Natural killer cell (primary cell): ENCODE measurements around the gene ADAMTS18. TPM values are rescaled to one million over a fixed set of nuclear protein-coding genes. Genes with fewer than 3 reads are reported as not detected.

Experiments
- ATAC-seq, 3 donors: fragments of 150-1000 bp in 2 of 3; fragments of 200-7000 bp in 1 of 3; cut with Tn5 transposase; 1 replicate in 1 of 3; 2 replicates in 2 of 3; pipeline ENCODE4 v1.10.0; 2021; ENCODE audit warnings: mild to moderate bottlenecking in 2 of 3, moderate library complexity in 2 of 3
- DNase-seq, 2 donors: peaks; one replicate each; pipeline versions ENCODE4 v3.0.0 to v3.0.0-alpha.2; 2013 to 2021; ENCODE audit warnings: mixed read lengths in 1 of 2
- H3K27ac ChIP-seq: one replicate; pipeline ENCODE4 v1.5.1; 2013; ENCODE audit warnings: mild to moderate bottlenecking, low read length
- H3K27me3 ChIP-seq: one replicate; pipeline ENCODE4 v1.6.1; 2013; ENCODE audit warnings: low read length; ENCODE audit not compliant: control insufficient read depth, insufficient read depth
- H3K36me3 ChIP-seq: one replicate; pipeline ENCODE4 v1.6.1; 2013; ENCODE audit warnings: low read length; ENCODE audit not compliant: control insufficient read depth, insufficient read depth
- H3K4me1 ChIP-seq: one replicate; pipeline ENCODE4 v1.6.1; 2013; ENCODE audit warnings: low read length; ENCODE audit not compliant: control insufficient read depth, insufficient read depth
- H3K4me3 ChIP-seq: one replicate; pipeline ENCODE4 v1.5.1; 2013; ENCODE audit warnings: low read length
- H3K9me3 ChIP-seq: one replicate; pipeline ENCODE4 v1.6.1; 2013; ENCODE audit warnings: low read length; ENCODE audit not compliant: control insufficient read depth, insufficient read depth
- H3K27ac Mint-ChIP-seq, 2 donors: one replicate each; pipeline ENCODE4 v1.8.0; 2022; ENCODE audit warnings: mild to moderate bottlenecking in 2 of 2, mixed read lengths in 2 of 2, moderate library complexity in 1 of 2
- H3K27me3 Mint-ChIP-seq, 2 donors: one replicate each; pipeline ENCODE4 v1.8.0; 2022; ENCODE audit warnings: low read depth in 2 of 2, mixed read lengths in 2 of 2
- H3K36me3 Mint-ChIP-seq: one replicate; pipeline ENCODE4 v1.8.0; 2022; ENCODE audit warnings: mixed read lengths
- H3K4me1 Mint-ChIP-seq, 2 donors: one replicate each; pipeline ENCODE4 v1.8.0; 2022; ENCODE audit warnings: mixed read lengths in 2 of 2
- H3K4me3 Mint-ChIP-seq: one replicate; pipeline ENCODE4 v1.8.0; 2022; ENCODE audit warnings: mild to moderate bottlenecking, moderate library complexity, mixed read lengths
- H3K9me3 Mint-ChIP-seq, 2 donors: one replicate each; pipeline ENCODE4 v1.8.0; 2022; ENCODE audit warnings: mixed read lengths in 2 of 2
- WGBS: methylation state at CpG from one replicate; pipeline ENCODE4 v1.1.7; 2013; ENCODE audit warnings: missing lambda C conversion rate; ENCODE audit not compliant: insufficient coverage; 5-methylcytosine and 5-hydroxymethylcytosine counted together
- intact Hi-C: fragments of 100-400 bp; cut with micrococcal nuclease; formaldehyde crosslinking; loops from one replicate; pipeline ENCODE4 v1.14.2; 2022
- total RNA-seq, 4 donors: library from RNA; stranded (reverse); fragments of 120-200 nt in 1 of 4; gene quantifications; one replicate each; pipeline versions ENCODE4 v1.2.3 to v1.2.4, GENCODE V29; 2013 to 2022
- TF ChIP-seq, protein P1 (sequence below): fragments of 200-600 bp; IDR thresholded peaks from one replicate; pipeline ENCODE4 v1.8.0; 2022; ENCODE audit warnings: antibody characterized with exemption

ADAMTS18 gene
- total RNA-seq, 3 donors from 2014 or later (not counting 1 experiment from before 2014, with no cell fraction given) = not detected

DNA sequence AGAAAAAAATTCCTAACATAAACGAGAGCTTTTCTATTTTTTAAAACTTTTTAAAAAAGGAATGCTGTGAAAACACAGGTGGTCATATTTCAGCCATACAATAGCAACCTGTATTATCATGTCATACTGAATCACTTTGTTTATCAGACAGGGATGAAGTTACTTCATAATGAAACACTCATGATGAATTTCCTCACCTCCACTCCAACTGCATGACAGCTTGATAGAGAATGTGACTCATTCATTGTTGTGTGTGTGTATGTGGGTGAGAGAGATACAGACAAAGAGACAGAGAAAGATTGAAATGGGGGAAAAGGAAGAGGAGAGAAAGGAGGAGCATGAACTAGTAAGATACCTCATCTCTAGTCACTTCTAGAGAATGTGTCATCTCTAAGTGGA lies 126.7 kb downstream of the ADAMTS18 start:
- H3K36me3 ChIP-seq = no peaks in the 10 kb centered on the region
- Mint-ChIP-seq H3K36me3 (no peaks in the 10 kb centered on the region), H3K27ac (peak overlapping the region; percentile 8 to 10), H3K4me3 (no peak overlapping the region), H3K9me3 (no peaks in the 10 kb centered on the region), H3K27me3 (peaks cover 0 to 4% of the 10 kb centered on the region in 2 donors), H3K4me1 (peaks cover 24 to 38% of the 10 kb centered on the region in 2 donors)
- DNase-seq (no peak), ATAC-seq (peak; percentile 58 to 78 (median 75))
- intact Hi-C loops = no loop called here
- H3K9me3 ChIP-seq = no peaks in the 10 kb centered on the region
- H3K4me1 ChIP-seq = peaks cover 14% of the 10 kb centered on the region
- 29% methylated on average over 1 of the region's 1 CpG for WGBS
- H3K27ac ChIP-seq = no peak overlapping the region
- no peaks in the 10 kb centered on the region for H3K27me3 ChIP-seq
- TF ChIP-seq, protein P1, sequence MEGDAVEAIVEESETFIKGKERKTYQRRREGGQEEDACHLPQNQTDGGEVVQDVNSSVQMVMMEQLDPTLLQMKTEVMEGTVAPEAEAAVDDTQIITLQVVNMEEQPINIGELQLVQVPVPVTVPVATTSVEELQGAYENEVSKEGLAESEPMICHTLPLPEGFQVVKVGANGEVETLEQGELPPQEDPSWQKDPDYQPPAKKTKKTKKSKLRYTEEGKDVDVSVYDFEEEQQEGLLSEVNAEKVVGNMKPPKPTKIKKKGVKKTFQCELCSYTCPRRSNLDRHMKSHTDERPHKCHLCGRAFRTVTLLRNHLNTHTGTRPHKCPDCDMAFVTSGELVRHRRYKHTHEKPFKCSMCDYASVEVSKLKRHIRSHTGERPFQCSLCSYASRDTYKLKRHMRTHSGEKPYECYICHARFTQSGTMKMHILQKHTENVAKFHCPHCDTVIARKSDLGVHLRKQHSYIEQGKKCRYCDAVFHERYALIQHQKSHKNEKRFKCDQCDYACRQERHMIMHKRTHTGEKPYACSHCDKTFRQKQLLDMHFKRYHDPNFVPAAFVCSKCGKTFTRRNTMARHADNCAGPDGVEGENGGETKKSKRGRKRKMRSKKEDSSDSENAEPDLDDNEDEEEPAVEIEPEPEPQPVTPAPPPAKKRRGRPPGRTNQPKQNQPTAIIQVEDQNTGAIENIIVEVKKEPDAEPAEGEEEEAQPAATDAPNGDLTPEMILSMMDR = no peak
- no peak overlapping the region for H3K4me3 ChIP-seq

DNA sequence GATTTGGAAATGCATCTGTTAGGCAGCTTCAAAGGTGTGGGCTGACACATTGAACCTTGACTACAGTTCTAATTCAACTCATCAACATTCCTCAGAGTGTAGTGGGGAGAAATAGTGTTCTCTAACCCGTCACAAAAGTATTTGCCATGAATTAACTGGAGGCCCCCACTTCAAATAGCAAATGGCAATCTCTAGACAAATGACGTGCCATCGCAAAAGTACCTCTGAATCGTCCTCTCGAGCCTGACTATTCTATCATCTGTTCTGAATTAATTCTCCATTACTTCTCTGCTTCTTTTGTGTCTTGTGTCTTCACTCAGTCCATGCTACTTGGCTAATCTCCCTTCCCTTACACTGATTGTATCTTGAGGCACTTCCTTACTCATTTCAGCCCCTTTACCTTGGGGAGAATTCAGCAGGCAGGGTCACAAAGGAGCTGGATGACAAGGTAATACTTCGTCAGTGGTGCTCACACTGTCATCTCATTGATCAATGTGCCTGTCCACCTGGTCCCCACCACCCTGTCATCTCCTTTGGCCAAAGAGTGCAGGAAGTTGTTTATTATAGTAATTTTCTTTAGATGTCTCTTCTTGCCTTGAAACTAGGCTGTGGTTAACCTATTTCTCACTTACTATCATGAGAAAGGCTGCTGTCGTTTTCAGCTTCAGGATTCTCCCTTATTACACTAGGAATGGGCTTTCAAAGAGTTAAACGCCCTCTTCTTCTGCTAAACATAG lies 127.2 kb downstream of the ADAMTS18 start:
- Histone ChIP-seq H3K36me3 (no peaks in the 10 kb centered on the region), H3K4me3 (no peak overlapping the region), H3K27me3 (no peaks in the 10 kb centered on the region), H3K27ac (no peak overlapping the region), H3K4me1 (peaks cover 14% of the 10 kb centered on the region), H3K9me3 (no peaks in the 10 kb centered on the region)
- 59% methylated on average over 8 of the region's 8 CpGs for WGBS
- H3K9me3 Mint-ChIP-seq = no peaks in the 10 kb centered on the region
- ATAC-seq (peak in 2 of 3 donors; percentile 44 to 52), DNase-seq (no peak)
- H3K27me3 Mint-ChIP-seq = peaks cover 0 to 4% of the 10 kb centered on the region in 2 donors
- TF ChIP-seq, protein P1 = no peak
- intact Hi-C loops = no loop called here
- H3K36me3 Mint-ChIP-seq = no peaks in the 10 kb centered on the region
- H3K27ac Mint-ChIP-seq = peak overlapping the region; percentile 10 to 15
- peak overlapping the region; percentile 2 for H3K4me3 Mint-ChIP-seq
- peaks cover 30 to 43% of the 10 kb centered on the region in 2 donors for H3K4me1 Mint-ChIP-seq

DNA sequence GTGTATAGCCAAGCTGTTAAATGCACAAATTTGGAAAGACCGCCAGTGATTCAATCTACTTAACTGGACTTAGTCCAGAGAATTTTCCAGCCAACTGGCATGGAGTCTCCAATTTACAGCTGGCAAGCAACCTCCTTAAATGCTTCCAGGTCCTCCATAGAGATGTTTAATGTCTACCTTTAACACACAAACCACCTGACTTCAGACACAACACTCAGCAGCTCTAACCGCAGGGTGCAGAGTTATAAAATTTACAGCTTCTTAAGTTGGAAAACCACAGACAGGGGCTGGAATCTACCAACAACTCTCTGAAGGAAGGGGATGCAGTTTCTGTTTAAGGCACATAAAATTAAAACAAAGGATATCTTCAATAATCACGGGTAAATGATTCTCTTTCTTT lies 128.8 kb downstream of the ADAMTS18 start:
- WGBS = 68% methylated on average over 2 of the region's 3 CpGs
- Histone ChIP-seq H3K4me1 (peaks cover 14% of the 10 kb centered on the region), H3K27me3 (no peaks in the 10 kb centered on the region), H3K9me3 (no peaks in the 10 kb centered on the region), H3K36me3 (no peaks in the 10 kb centered on the region), H3K27ac (no peak overlapping the region), H3K4me3 (no peak overlapping the region)
- H3K4me3 Mint-ChIP-seq = no peak overlapping the region
- H3K27me3 Mint-ChIP-seq = peaks cover 0 to 4% of the 10 kb centered on the region in 2 donors
- ATAC-seq (peak in 1 of 3 donors; percentile 47), DNase-seq (no peak)
- peaks cover 34 to 57% of the 10 kb centered on the region in 2 donors for H3K4me1 Mint-ChIP-seq
- H3K36me3 Mint-ChIP-seq = no peaks in the 10 kb centered on the region
- intact Hi-C loops = no loop called here
- peak overlapping the region in 1 of 2 donors; percentile 19 for H3K27ac Mint-ChIP-seq
- H3K9me3 Mint-ChIP-seq = no peaks in the 10 kb centered on the region
- TF ChIP-seq, protein P1 = no peak
